ENCODE measurements around the gene HOXD9. TPM values are rescaled to one million over a fixed set of nuclear protein-coding genes. Genes with fewer than 3 reads are reported as not detected.

HOXD9 gene
- total and polyA plus RNA-seq, 2 of the 8 experiments (the other 6 are each of a cell fraction or from before 2014, with no cell fraction given) = not detected

- Histone ChIP-seq H2AFZ (ENCODE audit: low read length) (no peak overlapping the region), H3K36me3 (ENCODE audit: control insufficient read depth in 2 of 4, insufficient read depth in 4 of 4, low read length in 3 of 4) (peaks cover 0 to 16% (median 0%) of the 10 kb centered on the region in 4 experiments; a peak in 1 of 8 replicates), H2BK15ac (ENCODE audit: low read length) (no peak overlapping the region), H2BK20ac (ENCODE audit: low read length) (no peak overlapping the region), H2BK120ac (replicated peaks; ENCODE audit: low read depth, low read length) (no peak overlapping the region), H3K9ac (replicated peaks in 1 of 4; ENCODE audit: extremely low read depth in 1 of 4, low read depth in 3 of 4, low read length in 3 of 4) (no peak overlapping the region), H3K9me3 (ENCODE audit: insufficient read depth in 2 of 2, low read depth in 1 of 2, low read length in 1 of 2) (peaks cover 0 to 16% of the 10 kb centered on the region in 2 experiments; a peak in 2 of 4 replicates), H3K79me1 (ENCODE audit: low read depth, low read length) (no peaks in the 10 kb centered on the region), H3K4me1 (replicated peaks in 1 of 4; ENCODE audit: control insufficient read depth in 3 of 4, insufficient read depth in 4 of 4, low read length in 3 of 4) (peaks cover 0 to 6% (median under 1%) of the 10 kb centered on the region in 4 experiments; a peak in 4 of 7 replicates), H3K4ac (replicated peaks; ENCODE audit: insufficient read length, low read depth, low read length) (no peak overlapping the region), H2BK12ac (ENCODE audit: low read depth, low read length) (no peak overlapping the region), H2AK5ac (ENCODE audit: low read depth, low read length) (no peak overlapping the region), H3K18ac (ENCODE audit: extremely low read depth, low read length) (no peak overlapping the region), H3K27me3 (replicated peaks in 1 of 4; ENCODE audit: control insufficient read depth in 3 of 4, extremely low read depth in 1 of 4, insufficient read depth in 3 of 4, low read length in 3 of 4) (peaks cover 96 to 100% (median 100%) of the 10 kb centered on the region in 4 experiments), H4K5ac (ENCODE audit: insufficient read length, low read depth, low read length) (no peak overlapping the region), H3K56ac (replicated peaks; ENCODE audit: insufficient read length, low read depth, low read length) (no peak overlapping the region), H3K23ac (ENCODE audit: insufficient read length) (no peak overlapping the region), H4K91ac (replicated peaks; ENCODE audit: insufficient read length, low read length) (no peak overlapping the region), H3K4me3 (ENCODE audit: extremely low read depth in 1 of 4, insufficient read depth in 2 of 4, low read depth in 3 of 4, low read length in 4 of 4) (no peak overlapping the region), H3K79me2 (ENCODE audit: control insufficient read depth in 1 of 2, insufficient read depth in 2 of 2, low read length in 2 of 2) (no peaks in the 10 kb centered on the region), H4K20me1 (replicated peaks in 1 of 2; ENCODE audit: control insufficient read depth in 1 of 2, insufficient read depth in 2 of 2, low read length in 2 of 2) (peaks cover 19 to 29% of the 10 kb centered on the region in 2 experiments), H3K23me2 (ENCODE audit: low read depth, low read length) (no peaks in the 10 kb centered on the region), H4K8ac (ENCODE audit: extremely low read depth, insufficient read depth, low read length) (0 out of 2 replicates have a peak overlapping the region, but pooled peaks have one; percentile 58), H3K27ac (ENCODE audit: low read depth, low read length) (no peak overlapping the region), H3K14ac (ENCODE audit: insufficient read length) (no peak overlapping the region), H2BK5ac (ENCODE audit: low read depth, low read length) (no peak overlapping the region), H3K4me2 (ENCODE audit: insufficient read depth in 1 of 2, low read depth in 2 of 2, low read length in 2 of 2) (no peak overlapping the region)
- POLR2A ChIA-PET (ENCODE audit: partially characterized antibody) = no interaction called here
- CTCF ChIA-PET (ENCODE audit: partially characterized antibody) = interaction anchor here (0.6 to 5.4 kb wide), 16 partner anchors 8 to 1116 kb away, joined by 3 to 42 read pairs (median 3); partner anchors contain the start of gene HOXD9
- 19% methylated on average over 35 of the region's 40 CpGs; no CpG with 5 or more reads in 1 of the 2 experiments for WGBS, 2 experiments (ENCODE audit: extremely low coverage in 1 of 2, insufficient coverage in 1 of 2, insufficient read length in 1 of 2, insufficient replicate concordance in 2 of 2, low coverage in 1 of 2, low lambda C conversion rate in 2 of 2, missing lambda C conversion rate in 1 of 2)
- DNase-seq (ENCODE audit: low read depth in 1 of 2, low spot score in 2 of 2) = peak in 1 of 2 experiments; percentile 60
- no peak for FAIRE-seq
- TF ChIP-seq RNF2 (IDR thresholded peaks at IDR 0.05; ENCODE audit: borderline replicate concordance, low read depth, low read length, missing control alignments, poor library complexity, severe bottlenecking) = peak; percentile 93
- TF ChIP-seq CBX8 (IDR thresholded peaks at IDR 0.05; ENCODE audit: borderline replicate concordance, low read depth, low read length) = peak; percentile 6; the same call in 1 of the 2 replicates
- TF ChIP-seq SIRT6 (IDR thresholded peaks at IDR 0.05; ENCODE audit: low read length) = no peak
- TF ChIP-seq SUZ12 (IDR thresholded peaks at IDR 0.05; ENCODE audit: low read length) = peak; percentile 100
- TF ChIP-seq TAF7 (optimal IDR thresholded peaks at IDR 0.05; ENCODE audit: borderline replicate concordance, low read depth, low read length) = no peak
- no peak for TF ChIP-seq E2F6 (IDR thresholded peaks at IDR 0.05)
- peak; percentile 98 for TF ChIP-seq EZH2 (IDR thresholded peaks at IDR 0.05; ENCODE audit: low read depth, low read length, severe bottlenecking)
- no peak for TF ChIP-seq EGR1 (IDR thresholded peaks at IDR 0.05; ENCODE audit: borderline replicate concordance, low read depth, low read length)
These were observed 9.9 kb upstream of the HOXD9 start for GRCh38 chr2:176112375-176113302.
